Chondrocyte (in vitro differentiated cells): ENCODE results near the gene CPA2. TPM values are rescaled to one million over a fixed set of nuclear protein-coding genes. Genes with fewer than 3 reads are reported as not detected.
"Not testable (repeated sequence)": the region's sequence is repeated elsewhere in the genome, so short reads cannot be mapped to it uniquely, and the experiment has no call there.

Experiments used
- DNase-seq: peaks from one replicate; pipeline ENCODE4 v3.0.0; 2021; ENCODE audit warnings: mixed read lengths, low spot score
- H3K27ac Mint-ChIP-seq: one replicate; pipeline ENCODE4 v1.8.0; 2021; ENCODE audit warnings: mild to moderate bottlenecking, moderate library complexity, mixed read lengths; ENCODE audit not compliant: unreplicated experiment
- H3K27me3 Mint-ChIP-seq: 2 replicates; pipeline ENCODE4 v1.8.0; 2021; ENCODE audit warnings: low read depth, mixed read lengths
- H3K36me3 Mint-ChIP-seq: 2 replicates; pipeline ENCODE4 v1.8.0; 2021; ENCODE audit warnings: low read depth, mixed read lengths
- H3K4me1 Mint-ChIP-seq: 2 replicates; pipeline ENCODE4 v1.8.0; 2021; ENCODE audit warnings: low read depth, mild to moderate bottlenecking, mixed read lengths
- H3K4me3 Mint-ChIP-seq: one replicate; pipeline ENCODE4 v1.8.0; 2021; ENCODE audit warnings: mild to moderate bottlenecking, moderate library complexity, mixed read lengths; ENCODE audit not compliant: unreplicated experiment
- H3K9me3 Mint-ChIP-seq: 2 replicates; pipeline ENCODE4 v1.8.0; 2021; ENCODE audit warnings: low read depth, mixed read lengths
- total RNA-seq: library from RNA; stranded (reverse); gene quantifications from 3 replicates; pipeline ENCODE4 v1.2.1, GENCODE V29; 2021
- TF ChIP-seq, protein P1 (sequence below): fragments of 200-600 bp; sonication (generic); IDR thresholded peaks from 2 replicates; pipeline ENCODE4 v1.5.0; 2021; ENCODE audit warnings: antibody characterized with exemption, mild to moderate bottlenecking, moderate library complexity

The CPA2 gene
- total RNA-seq, 1 donor from 2014 or later = not detected

DNA sequence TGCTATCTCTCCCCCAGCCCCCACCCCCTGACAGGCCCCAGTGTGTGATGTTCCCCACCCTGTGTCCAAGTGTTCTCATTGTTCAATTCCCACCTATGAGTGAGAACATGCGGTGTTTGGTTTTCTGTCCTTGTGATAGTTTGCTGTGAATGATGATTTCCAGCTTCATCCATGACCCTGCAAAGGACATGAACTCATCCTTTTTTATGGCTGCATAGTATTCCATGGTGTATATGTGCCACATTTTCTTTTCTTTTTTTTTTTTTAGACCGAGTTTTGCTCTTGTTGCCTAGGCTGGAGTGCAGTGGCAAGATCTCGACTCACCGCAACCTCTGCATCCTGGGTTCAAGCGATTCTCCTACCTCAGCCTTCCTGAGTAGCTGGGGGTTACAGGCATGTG is 17.8 kb upstream of the CPA2 start:
- not testable (repeated sequence) for DNase-seq, H3K27ac Mint-ChIP-seq, H3K27me3 Mint-ChIP-seq, H3K36me3 Mint-ChIP-seq, H3K4me3 Mint-ChIP-seq, H3K4me1 Mint-ChIP-seq
- peaks cover 38% of the 10 kb centered on the region for H3K9me3 Mint-ChIP-seq

DNA sequence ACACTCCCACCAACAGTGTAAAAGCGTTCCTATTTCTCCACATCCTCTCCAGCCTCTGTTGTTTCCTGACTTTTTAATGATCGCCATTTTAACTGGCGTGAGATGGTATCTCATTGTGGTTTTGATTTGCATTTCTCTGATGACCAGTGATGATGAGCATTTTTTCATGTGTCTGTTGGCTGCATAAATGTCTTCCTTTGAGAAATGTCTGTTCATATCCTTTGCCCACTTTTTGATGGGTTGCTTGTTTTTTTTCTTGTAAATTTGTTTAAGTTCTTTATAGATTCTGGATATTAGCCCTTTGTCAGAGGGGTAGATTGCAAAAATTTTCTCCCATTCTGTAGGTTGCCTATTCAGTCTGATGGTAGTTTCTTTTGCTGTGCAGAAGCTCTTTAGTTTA is 17.0 kb upstream of the CPA2 start:
- not testable (repeated sequence) for H3K4me1 Mint-ChIP-seq, H3K27me3 Mint-ChIP-seq, H3K27ac Mint-ChIP-seq, H3K4me3 Mint-ChIP-seq, H3K36me3 Mint-ChIP-seq, DNase-seq
- H3K9me3 Mint-ChIP-seq = peaks cover 41% of the 10 kb centered on the region

DNA sequence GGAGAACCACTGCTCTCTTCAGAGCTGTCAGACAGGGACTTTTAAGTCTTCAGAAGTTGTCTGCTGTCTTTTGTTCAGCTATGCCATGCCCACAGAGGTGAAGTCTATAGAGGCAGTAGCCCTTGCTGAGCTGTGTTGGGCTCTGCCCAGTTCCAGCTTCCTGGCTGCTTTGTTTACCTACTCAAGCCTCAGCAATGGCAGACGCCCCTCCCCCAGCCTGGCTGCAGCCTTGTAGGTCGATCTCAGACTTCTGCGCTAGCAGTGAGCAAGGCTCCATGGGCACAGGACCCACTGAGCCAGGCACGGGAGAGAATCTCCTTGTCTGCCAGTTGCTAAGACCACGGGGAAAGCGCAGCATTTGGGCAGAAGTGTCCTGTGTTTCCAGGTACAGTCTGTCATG is 12.1 kb upstream of the CPA2 start:
- H3K4me1 Mint-ChIP-seq = no peaks in the 10 kb centered on the region
- H3K36me3 Mint-ChIP-seq = peaks cover 7% of the 10 kb centered on the region
- TF ChIP-seq, protein P1, sequence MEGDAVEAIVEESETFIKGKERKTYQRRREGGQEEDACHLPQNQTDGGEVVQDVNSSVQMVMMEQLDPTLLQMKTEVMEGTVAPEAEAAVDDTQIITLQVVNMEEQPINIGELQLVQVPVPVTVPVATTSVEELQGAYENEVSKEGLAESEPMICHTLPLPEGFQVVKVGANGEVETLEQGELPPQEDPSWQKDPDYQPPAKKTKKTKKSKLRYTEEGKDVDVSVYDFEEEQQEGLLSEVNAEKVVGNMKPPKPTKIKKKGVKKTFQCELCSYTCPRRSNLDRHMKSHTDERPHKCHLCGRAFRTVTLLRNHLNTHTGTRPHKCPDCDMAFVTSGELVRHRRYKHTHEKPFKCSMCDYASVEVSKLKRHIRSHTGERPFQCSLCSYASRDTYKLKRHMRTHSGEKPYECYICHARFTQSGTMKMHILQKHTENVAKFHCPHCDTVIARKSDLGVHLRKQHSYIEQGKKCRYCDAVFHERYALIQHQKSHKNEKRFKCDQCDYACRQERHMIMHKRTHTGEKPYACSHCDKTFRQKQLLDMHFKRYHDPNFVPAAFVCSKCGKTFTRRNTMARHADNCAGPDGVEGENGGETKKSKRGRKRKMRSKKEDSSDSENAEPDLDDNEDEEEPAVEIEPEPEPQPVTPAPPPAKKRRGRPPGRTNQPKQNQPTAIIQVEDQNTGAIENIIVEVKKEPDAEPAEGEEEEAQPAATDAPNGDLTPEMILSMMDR = no peak

DNA sequence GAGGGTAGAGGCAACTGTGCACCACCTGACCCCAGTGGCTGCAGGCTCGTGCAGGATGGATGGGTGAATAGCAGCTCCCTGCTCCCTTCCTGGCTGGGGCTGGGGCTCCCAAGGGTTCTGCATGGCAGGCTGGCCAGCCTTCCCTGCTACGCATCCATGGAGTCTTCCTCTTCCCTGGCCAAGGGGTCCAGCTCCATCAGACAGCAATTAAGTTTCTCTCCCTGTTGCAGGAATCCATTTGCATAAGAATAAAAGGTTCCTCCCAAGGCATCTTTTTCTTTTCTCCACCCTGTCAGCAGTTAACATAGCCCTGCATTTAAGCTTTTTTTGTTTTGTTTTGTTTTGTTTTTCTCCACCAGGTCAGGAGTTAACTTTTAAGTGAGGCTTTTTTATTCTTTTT is 10.0 kb upstream of the CPA2 start:
- Mint-ChIP-seq H3K36me3 (peaks cover 7% of the 10 kb centered on the region), H3K27me3 (no peaks in the 10 kb centered on the region), H3K27ac (no peak overlapping the region), H3K9me3 (peaks cover 24% of the 10 kb centered on the region), H3K4me1 (no peaks in the 10 kb centered on the region), H3K4me3 (no peak overlapping the region)
- no peak for DNase-seq
- TF ChIP-seq, protein P1 = no peak

More for the DNA sequence above, 12.1 kb upstream of the CPA2 start:
- no peak for DNase-seq
- H3K27me3 Mint-ChIP-seq = no peaks in the 10 kb centered on the region
- H3K27ac Mint-ChIP-seq = no peak overlapping the region
- H3K4me3 Mint-ChIP-seq = no peak overlapping the region
- peaks cover 30% of the 10 kb centered on the region for H3K9me3 Mint-ChIP-seq

DNA sequence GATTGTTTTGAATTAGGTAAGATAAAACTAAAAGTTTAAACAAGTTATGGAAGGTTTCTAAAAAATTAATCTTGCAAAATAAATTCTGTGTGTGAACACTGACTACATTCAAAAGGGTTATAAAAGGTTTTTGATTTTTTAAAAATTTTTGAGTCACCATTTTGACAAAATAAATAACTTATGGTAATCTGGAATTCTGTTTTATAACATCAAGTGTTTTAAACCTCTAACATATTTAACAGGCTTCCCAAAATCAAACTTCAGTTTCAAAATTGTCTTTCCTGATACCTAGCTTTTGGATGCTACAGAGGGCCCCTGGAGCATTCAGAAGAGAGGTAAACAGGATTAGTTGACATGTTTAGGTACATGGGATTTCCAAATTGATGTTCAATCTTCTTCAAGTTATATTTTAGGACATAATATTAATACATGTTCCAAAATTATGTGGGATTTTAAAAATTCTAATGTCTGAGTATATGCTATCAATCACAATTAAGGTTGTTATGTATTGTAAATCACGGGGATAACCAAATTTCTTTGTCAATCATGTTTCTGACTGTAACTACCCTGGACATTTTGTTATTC is 8.1 kb upstream of the CPA2 start:
- Mint-ChIP-seq H3K9me3 (peaks cover 10% of the 10 kb centered on the region), H3K27ac (no peak overlapping the region), H3K4me3 (no peak overlapping the region), H3K27me3 (no peaks in the 10 kb centered on the region), H3K36me3 (peaks cover 2% of the 10 kb centered on the region), H3K4me1 (no peaks in the 10 kb centered on the region)
- TF ChIP-seq, protein P1 = no peak
- DNase-seq = no peak

DNA sequence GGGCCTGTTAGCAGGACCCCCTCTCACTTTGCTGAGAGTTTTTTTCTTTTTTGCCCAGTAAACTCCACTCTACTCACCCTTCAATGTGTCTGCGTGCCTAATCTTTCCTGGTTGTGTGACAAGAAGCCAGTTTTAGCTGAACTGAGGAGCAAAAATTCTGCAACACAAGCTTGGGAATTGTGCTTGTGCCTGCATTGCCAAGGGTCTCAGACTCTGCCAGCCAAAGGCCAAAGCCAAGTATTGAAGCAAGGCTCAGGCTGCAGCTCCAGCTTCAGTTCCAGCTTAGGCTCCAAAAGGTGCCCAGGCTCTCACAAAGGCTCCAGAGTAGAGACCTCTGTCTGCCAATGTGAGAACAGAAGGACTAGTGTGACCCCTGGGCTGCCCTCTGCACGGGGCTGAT is 4.2 kb upstream of the CPA2 start:
- Mint-ChIP-seq H3K36me3 (no peaks in the 10 kb centered on the region), H3K9me3 (peaks cover 4% of the 10 kb centered on the region), H3K4me3 (no peak overlapping the region), H3K27ac (no peak overlapping the region), H3K27me3 (no peaks in the 10 kb centered on the region), H3K4me1 (peaks cover 4% of the 10 kb centered on the region)
- TF ChIP-seq, protein P1 = no peak
- no peak for DNase-seq
